Measurements from ENCODE around the gene ELMOD1. TPM values are rescaled to one million over a fixed set of nuclear protein-coding genes. Genes with fewer than 3 reads are reported as not detected.

Gene ELMOD1
- total and polyA plus RNA-seq, 9 donors, result 1.9 to 11.4 (median 4.8) TPM

DNA sequence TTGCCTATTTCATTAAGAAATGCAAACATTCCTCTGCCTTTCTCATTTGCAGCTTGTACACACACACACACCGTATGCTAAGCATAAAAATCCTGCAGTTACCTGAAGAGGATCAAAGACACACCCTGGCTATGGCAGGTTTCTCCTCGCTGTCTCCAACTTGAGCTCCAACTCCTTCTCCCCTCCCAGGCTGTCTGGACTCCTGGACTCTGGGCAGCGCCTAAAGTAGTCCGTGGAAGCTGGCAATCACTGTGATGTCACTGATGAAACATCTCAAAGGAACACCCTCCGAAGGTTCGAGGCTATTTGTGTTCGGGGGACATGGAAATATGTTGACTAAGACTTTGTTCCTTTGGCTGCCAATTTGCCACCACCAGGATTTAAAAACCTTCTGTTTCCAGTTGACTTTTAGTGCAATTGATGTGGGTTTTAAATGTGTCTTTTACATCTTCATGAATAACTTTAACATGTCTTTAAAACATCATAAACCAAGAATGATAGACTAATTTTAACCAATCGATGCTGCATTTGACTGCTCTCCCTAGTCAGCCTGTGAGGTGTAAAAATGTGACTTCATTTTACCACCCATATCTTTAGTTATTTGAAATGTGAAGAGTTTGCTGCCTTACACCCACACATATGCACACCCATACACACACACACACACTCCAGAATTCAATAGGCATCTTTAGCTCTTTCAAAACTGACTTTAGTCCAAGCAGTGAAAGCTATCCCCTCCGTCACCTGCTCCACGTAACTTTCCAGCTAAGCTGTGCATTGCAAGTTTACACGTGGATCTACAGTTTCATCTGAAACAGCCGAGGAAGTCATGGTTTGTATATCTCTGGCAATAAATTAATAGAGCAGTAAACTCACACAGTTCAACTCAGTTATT, 121.2 kb downstream of the ELMOD1 start, which contains the start of gene SLN:
Gene SLN, minus strand, starts transcription at position 196 of the 895 bp plus-strand sequence.
- 50% methylated on average over 1 of the region's 12 CpGs for WGBS (ENCODE audit: insufficient coverage)
- H3K4me1 ChIP-seq (ENCODE audit: control insufficient read depth, insufficient read depth, low read length), result peaks cover 4% of the 10 kb centered on the region
- peak within 1 kb of the TSS; percentile 83 for H3K27ac ChIP-seq (ENCODE audit: low read length)
- H3K27me3 ChIP-seq (ENCODE audit: control insufficient read depth, insufficient read depth, low read length), result no peaks in the 10 kb centered on the region
- peak within 1 kb of the TSS; percentile 49 for H3K4me3 ChIP-seq (ENCODE audit: low read length)
- H3K9me3 ChIP-seq (replicated peaks; ENCODE audit: control insufficient read depth, low read depth, low read length), result no peaks in the 10 kb centered on the region
- no peaks in the 10 kb centered on the region for H3K36me3 ChIP-seq (ENCODE audit: control insufficient read depth, insufficient read depth, low read length)
- peak; percentile 74 for DNase-seq

DNA sequence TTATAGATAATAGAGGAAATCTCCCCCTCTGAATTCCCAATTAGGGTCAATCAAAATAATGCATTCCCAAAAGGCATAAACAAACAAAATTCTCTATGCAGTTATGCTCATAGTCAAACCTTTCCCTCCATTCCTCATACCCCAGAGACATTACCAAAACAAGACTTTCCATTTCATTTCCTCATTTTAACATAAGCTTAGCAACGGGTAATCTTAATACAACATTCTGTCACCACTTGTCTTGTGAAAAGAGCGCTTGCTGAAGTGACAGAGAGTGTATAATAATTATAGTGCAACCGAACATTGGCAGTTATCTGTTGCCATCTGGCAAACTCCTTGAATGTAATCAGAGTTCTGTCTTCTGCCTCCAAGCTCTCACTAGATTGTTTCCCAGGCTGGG, 122.1 kb downstream of the ELMOD1 start:
- peaks cover 4% of the 10 kb centered on the region for H3K4me1 ChIP-seq (ENCODE audit: control insufficient read depth, insufficient read depth, low read length)
- no CpG with 5 or more reads among the region's 3 CpGs for WGBS (ENCODE audit: insufficient coverage)
- H3K27ac ChIP-seq (ENCODE audit: low read length), result peak overlapping the region; percentile 74
- no peaks in the 10 kb centered on the region for H3K9me3 ChIP-seq (replicated peaks; ENCODE audit: control insufficient read depth, low read depth, low read length)
- H3K36me3 ChIP-seq (ENCODE audit: control insufficient read depth, insufficient read depth, low read length), result no peaks in the 10 kb centered on the region
- peak overlapping the region; percentile 9 for H3K4me3 ChIP-seq (ENCODE audit: low read length)
- H3K27me3 ChIP-seq (ENCODE audit: control insufficient read depth, insufficient read depth, low read length), result no peaks in the 10 kb centered on the region
- DNase-seq, result peak; percentile 77

Other genes starting within 250 kb of the ELMOD1 start
- gene CWF19L2, start 133.3 kb upstream of the ELMOD1 start, total RNA-seq, result 14.3 TPM
- gene CWF19L2, start 133.3 kb upstream of the ELMOD1 start, polyA plus RNA-seq (ENCODE audit: insufficient read depth in 1 of 8, insufficient read length in 8 of 8, low replicate concordance in 1 of 8), result 10 to 100 TPM in 3 of 8 donors, 1 to 10 TPM in 5; 7.3 to 11.3 (median 9.1) TPM
- 8.8 TPM for gene ALKBH8, start 25.4 kb upstream of the ELMOD1 start, total RNA-seq
- 1 to 10 TPM; 5.7 to 8.3 (median 6.9) TPM for gene ALKBH8, start 25.4 kb upstream of the ELMOD1 start, polyA plus RNA-seq (ENCODE audit: insufficient read depth in 1 of 8, insufficient read length in 8 of 8, low replicate concordance in 1 of 8)
- 2,631 TPM for gene SLN, start 120.9 kb downstream of the ELMOD1 start, total RNA-seq
- 1,000 to 10,000 TPM; 1,125 to 3,037 (median 2,050) TPM for gene SLN, start 120.9 kb downstream of the ELMOD1 start, polyA plus RNA-seq (ENCODE audit: insufficient read depth in 1 of 8, insufficient read length in 8 of 8, low replicate concordance in 1 of 8)